IPS-18a (cell line): ENCODE measurements around the gene G6PC1.
"Not testable (repeated sequence)": the region's sequence is repeated elsewhere in the genome, so short reads cannot be mapped to it uniquely, and the experiment has no call there.

ENCODE experiments used
- H3K27ac ChIP-seq: one replicate; pipeline ENCODE4 v1.5.1; 2013; ENCODE audit warnings: low read length
- H3K27me3 ChIP-seq: one replicate; pipeline ENCODE4 v1.6.1; 2013; ENCODE audit warnings: mild to moderate bottlenecking, low read length; ENCODE audit not compliant: control insufficient read depth, insufficient read depth
- H3K36me3 ChIP-seq: one replicate; pipeline ENCODE4 v1.6.1; 2013; ENCODE audit warnings: low read depth, low read length; ENCODE audit not compliant: control insufficient read depth
- H3K4me1 ChIP-seq: one replicate; pipeline ENCODE4 v1.6.1; 2013; ENCODE audit warnings: low read depth, low read length; ENCODE audit not compliant: control insufficient read depth
- H3K4me3 ChIP-seq: one replicate; pipeline ENCODE4 v1.5.1; 2013; ENCODE audit warnings: low read length
- H3K9ac ChIP-seq: one replicate; pipeline ENCODE4 v1.6.1; 2013; ENCODE audit warnings: mild to moderate bottlenecking, low read length, moderate library complexity
- H3K9me3 ChIP-seq: one replicate; pipeline ENCODE4 v1.6.1; 2013; ENCODE audit warnings: low read depth, low read length; ENCODE audit not compliant: control insufficient read depth

G6PC1 gene

DNA sequence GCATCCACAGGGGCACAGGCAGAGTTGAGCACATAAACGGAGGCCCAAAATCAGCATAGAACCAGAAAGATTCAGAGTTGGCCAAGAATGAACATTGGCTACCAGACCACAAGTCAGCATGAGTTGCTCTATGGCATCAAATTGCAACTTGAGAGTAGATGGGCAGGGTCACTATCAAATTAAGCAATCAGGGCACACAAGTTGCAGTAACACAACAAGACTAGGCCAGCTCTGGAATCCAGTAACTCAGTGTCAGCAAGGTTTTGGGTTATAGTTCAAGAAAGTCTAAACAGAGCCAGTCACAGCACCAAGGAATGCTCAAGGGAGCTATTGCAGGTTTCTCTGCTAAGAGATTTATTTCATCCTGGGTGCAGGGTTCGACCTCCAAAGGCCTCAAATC lies 12.9 kb downstream of the G6PC1 start:
- H3K9ac ChIP-seq: no peak overlapping the region
- H3K27ac ChIP-seq: no peak overlapping the region
- H3K9me3 ChIP-seq: no peaks in the 10 kb centered on the region
- H3K27me3 ChIP-seq: no peaks in the 10 kb centered on the region
- no peaks in the 10 kb centered on the region for H3K36me3 ChIP-seq
- peaks cover 4% of the 10 kb centered on the region for H3K4me1 ChIP-seq
- H3K4me3 ChIP-seq: no peak overlapping the region

DNA sequence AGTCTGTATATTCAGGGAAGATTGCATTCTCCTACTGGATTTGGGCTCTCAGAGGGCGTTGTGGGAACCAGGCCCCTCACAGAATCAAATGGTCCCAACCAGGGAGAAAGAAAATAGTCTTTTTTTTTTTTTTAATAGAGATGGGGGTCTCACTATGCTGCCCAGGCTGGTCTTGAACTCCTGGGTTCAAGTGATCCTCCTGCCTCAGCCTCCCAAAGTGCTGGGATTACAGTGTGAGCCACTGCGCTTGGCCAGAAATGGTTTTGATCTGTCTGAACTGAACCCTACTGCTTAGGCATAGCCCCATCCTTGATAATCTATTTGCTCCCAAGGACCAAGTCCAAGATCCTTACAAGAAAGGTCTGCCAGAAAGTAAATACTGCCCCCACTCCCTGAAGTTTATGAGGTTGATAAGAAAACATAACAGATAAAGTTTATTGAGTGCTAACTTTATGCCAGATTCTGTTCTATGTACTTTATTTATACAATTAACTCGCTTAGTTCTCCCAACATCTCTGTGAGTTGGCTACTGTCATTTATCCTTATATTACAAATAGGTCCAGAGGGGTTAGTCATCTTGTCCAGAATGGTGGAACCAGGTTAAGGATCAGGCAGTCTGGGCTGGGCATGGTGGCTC lies 13.5 kb downstream of the G6PC1 start:
- Histone ChIP-seq H3K27me3 (no peaks in the 10 kb centered on the region), H3K4me3 (no peak overlapping the region), H3K4me1 (peaks cover 4% of the 10 kb centered on the region), H3K27ac (no peak overlapping the region), H3K36me3 (no peaks in the 10 kb centered on the region), H3K9ac (no peak overlapping the region), H3K9me3 (no peaks in the 10 kb centered on the region)

DNA sequence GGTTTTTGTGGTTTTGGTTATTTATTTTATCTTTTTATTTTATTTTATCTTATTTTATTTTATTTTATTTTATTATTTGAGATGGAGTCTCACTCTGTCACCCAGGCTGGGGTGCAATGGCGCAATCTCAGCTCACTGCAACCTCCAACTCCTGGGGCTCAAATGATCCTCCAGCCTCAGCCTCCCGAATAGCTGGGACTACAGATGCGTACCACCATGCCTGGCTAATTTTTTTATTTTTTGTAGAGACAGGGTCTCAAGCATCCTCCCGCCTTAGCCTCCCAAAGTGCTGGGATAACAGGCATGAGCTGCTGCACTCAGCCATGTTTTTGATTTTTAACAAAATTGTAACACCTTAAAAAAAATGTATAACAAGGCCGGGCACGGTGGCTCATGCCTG lies 14.7 kb downstream of the G6PC1 start:
- H3K27ac ChIP-seq, H3K4me1 ChIP-seq, H3K9ac ChIP-seq, H3K4me3 ChIP-seq, H3K36me3 ChIP-seq, H3K9me3 ChIP-seq, H3K27me3 ChIP-seq: not testable (repeated sequence)

DNA sequence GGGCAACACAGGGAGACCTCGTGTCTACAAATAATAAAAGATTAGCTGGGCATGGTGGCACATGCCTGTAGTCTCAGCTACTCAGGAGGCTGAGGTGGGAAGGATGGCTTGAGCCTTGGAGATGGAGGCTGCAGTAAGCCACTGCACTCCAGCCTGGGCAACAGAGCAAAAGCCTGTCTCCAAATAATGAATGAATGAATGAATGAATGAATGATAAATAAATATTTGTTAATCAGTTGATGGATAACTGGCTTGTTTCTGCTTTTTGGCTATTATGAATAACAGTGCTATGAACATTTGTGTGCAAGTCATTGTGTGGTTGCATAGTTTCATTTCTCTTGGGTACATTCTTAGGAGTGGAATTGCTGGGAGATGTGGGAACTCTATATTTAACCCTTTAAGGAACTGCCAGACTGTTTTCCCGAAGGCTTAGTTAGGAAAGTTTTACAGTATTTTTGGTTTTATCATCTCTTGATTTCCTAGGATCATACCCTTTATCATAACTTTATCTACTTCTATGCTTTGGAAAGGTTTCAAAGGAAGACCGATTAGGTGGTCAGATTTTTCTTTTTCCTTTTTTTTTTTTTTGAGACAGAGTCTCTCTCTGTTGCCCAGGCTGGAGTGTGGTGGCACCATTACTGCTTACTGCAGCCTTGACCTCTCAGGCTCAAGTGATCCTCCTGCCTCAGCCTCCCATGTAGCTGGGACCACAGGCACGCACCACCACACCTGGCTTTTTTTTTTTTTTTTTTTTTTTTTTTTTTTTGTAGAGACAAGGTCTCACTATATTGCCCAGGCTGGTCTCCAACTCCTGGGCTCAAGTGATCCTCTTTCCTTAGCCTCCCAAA lies 16.0 kb downstream of the G6PC1 start:
- not testable (repeated sequence) for H3K4me3 ChIP-seq, H3K9ac ChIP-seq, H3K27ac ChIP-seq, H3K4me1 ChIP-seq, H3K36me3 ChIP-seq, H3K9me3 ChIP-seq, H3K27me3 ChIP-seq

DNA sequence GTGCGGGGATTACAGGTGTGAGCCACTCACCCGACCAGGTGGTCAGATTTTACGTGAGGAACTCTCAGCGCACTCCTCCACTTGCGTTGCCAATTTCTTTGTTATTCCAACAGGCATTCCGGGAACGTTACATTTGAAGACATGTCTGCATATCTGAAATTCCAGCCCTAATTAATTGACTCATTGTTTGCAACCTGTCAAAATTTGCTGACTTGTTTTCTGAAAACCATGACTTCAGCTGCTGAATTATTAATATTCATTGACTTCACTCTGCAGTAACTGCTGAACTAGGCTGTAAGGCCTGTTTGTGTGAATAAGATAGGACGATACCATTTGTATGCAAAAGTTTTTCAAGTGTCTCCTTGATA lies 16.6 kb downstream of the G6PC1 start:
- Histone ChIP-seq H3K4me1 (peaks cover 4% of the 10 kb centered on the region), H3K27me3 (no peaks in the 10 kb centered on the region), H3K36me3 (no peaks in the 10 kb centered on the region), H3K9me3 (no peaks in the 10 kb centered on the region), H3K4me3 (no peak overlapping the region), H3K27ac (no peak overlapping the region), H3K9ac (no peak overlapping the region)

DNA sequence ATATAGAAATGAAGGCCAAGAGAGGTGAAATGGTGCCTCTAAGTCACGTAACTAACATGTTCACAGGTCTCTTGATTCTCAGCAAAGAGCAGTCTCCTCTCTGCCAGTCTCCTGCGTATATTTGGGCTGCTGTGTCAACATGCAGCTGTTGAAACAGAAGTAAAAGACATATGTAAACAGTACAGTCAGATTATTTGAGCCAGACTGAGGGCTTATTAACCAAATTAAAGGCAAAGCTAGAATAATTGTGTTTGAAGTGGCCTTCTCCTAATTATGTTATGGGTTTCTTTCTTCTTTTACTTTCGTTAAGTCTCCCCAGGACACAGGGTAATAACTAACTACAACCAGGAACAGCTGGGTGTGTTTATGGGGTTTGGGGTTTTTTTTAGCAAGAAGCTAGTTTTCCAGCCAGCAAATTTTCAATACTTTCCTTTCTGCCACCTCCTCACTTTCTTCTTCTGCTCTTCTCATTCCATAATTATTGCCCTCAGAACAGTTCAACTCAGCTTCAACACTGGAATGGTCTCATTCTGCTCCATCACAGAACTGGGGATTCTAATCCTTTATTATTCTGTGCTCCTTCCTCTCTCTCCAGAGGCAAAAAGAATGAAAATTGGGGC lies 18.4 kb downstream of the G6PC1 start:
- peaks cover 4% of the 10 kb centered on the region for H3K4me1 ChIP-seq
- no peaks in the 10 kb centered on the region for H3K36me3 ChIP-seq
- H3K4me3 ChIP-seq: no peak overlapping the region
- H3K27me3 ChIP-seq: no peaks in the 10 kb centered on the region
- H3K9ac ChIP-seq: no peak overlapping the region
- no peaks in the 10 kb centered on the region for H3K9me3 ChIP-seq
- no peak overlapping the region for H3K27ac ChIP-seq

DNA sequence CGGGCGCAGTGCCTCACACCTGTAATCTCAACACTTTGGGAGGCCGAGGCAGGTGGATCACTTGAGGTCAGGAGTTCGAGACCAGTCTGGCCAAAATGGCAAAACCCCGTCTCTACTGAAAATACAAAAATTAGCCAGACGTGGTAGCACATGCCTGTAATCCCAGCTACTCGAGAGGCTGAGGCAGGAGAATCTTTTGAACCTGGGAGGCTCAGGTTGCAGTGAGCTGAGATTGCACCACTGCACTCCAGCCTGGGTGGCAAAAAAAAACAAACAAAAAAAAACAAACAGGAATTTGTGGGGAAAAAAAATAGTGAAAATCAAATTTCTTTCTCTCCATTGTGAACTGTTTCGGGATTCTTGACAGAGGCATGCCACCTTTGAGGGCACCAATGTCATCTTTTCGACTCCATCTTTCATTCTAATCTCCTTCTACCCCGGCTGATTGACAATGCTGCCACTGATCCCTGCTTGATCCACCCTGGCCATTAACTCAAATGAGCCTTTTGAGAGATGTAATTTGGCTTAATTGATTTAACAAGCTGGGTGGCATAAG lies 19.0 kb downstream of the G6PC1 start:
- H3K9ac ChIP-seq, H3K27ac ChIP-seq, H3K27me3 ChIP-seq, H3K4me1 ChIP-seq, H3K36me3 ChIP-seq, H3K9me3 ChIP-seq, H3K4me3 ChIP-seq: not testable (repeated sequence)

DNA sequence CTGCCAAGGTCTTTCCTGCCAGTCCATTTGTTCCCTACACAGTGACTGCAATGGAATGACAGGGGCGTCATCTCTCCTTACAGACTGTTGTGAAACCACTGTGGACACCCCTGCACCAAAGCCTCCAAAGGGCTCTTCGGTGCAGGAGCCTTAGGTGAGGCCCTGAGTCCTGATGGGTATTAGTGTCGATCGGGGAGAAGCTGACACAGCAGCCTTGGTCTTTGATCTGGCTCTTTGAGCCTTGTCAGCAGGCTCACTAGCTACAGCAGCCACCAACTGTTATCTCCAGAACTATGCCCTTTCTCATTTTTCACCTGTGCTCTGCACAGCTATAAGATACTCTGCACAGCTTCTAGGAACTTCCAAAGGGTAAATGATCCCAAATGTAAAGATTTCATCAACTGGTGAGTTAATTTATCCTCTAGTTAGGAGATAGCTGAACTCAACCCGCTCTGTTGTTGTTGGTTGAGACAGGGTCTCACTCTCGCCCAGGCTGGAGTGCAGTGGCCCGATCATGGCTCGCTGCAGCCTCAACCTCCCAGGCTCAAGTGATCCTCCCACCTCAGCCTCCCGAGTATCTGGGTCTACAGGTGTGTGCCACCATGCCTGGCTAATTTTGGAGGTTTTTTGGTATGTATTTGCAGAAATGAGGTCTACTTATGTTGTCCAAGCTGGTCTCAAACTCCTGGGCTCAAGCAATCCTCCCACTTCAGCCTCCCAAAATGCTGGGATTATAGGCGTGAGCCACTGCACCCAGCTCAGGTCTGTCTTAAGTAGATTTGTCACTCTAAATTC lies 19.7 kb downstream of the G6PC1 start:
- H3K27me3 ChIP-seq: no peaks in the 10 kb centered on the region
- H3K4me1 ChIP-seq: peaks cover 9% of the 10 kb centered on the region
- H3K4me3 ChIP-seq: no peak overlapping the region
- H3K27ac ChIP-seq: no peak overlapping the region
- H3K9me3 ChIP-seq: no peaks in the 10 kb centered on the region
- H3K36me3 ChIP-seq: no peaks in the 10 kb centered on the region
- no peak overlapping the region for H3K9ac ChIP-seq

DNA sequence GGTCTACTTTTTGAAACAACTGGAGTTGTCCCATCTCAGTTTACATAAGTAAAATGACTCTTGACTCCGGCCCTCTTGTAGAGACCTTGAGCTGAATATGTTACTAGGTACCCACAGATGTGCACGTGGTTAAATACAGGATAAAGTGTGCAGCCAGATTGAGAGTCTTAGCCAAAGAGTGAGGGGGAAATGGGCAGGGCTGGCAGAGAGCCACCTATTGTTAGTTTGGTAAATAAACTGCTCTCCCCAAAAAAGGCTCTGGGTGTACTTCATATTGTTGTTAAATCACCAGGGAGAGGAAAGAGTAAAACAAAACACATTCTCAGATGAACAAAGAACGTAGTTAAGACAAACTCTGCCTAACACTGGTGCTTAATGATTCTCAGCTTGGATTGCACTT lies 20.3 kb downstream of the G6PC1 start:
- no peaks in the 10 kb centered on the region for H3K36me3 ChIP-seq
- peaks cover 9% of the 10 kb centered on the region for H3K4me1 ChIP-seq
- H3K9me3 ChIP-seq: no peaks in the 10 kb centered on the region
- H3K27ac ChIP-seq: no peak overlapping the region
- H3K4me3 ChIP-seq: no peak overlapping the region
- H3K27me3 ChIP-seq: no peaks in the 10 kb centered on the region
- H3K9ac ChIP-seq: no peak overlapping the region

DNA sequence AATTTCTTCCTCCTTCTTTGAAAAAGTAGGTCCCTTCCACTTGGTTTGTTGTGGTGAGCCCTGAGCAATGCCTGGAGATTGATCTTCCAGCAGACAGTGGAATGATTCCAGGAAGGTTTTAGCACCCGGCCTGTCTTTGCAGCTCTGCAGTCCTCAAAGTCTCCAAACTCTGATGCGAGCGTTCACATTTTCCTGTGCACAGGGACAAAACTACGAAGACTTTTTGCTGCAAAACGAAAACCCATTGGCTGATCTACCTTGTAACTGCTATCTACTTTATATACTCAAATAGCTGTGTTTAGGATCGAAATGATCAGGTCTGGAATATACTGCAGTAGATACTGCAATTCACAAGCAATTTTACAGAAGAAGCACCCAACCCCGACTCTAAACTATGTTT lies 21.7 kb downstream of the G6PC1 start:
- H3K9ac ChIP-seq: no peak overlapping the region
- no peaks in the 10 kb centered on the region for H3K9me3 ChIP-seq
- no peaks in the 10 kb centered on the region for H3K36me3 ChIP-seq
- H3K4me3 ChIP-seq: no peak overlapping the region
- no peaks in the 10 kb centered on the region for H3K27me3 ChIP-seq
- no peak overlapping the region for H3K27ac ChIP-seq
- peaks cover 7% of the 10 kb centered on the region for H3K4me1 ChIP-seq

DNA sequence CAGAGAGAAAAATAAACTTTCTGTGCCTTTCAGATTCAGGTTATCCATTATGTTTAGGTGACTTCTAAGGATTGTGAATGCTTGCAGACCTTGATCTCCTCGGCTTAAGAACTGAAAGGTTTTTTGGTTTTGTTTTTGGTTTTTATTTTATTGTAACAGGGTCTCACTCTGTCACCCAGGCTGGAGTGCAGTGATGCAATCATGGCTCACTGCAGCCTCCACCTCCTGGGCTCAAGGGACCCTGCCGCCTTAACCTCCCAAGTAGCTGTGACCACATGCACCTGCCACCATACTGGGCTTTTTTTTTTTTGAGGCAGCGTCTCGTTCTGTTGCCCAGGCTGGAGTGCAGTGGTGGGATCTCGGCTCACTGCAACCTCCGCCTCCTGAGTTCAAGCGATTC lies 22.9 kb downstream of the G6PC1 start:
- H3K27me3 ChIP-seq, H3K9ac ChIP-seq, H3K36me3 ChIP-seq, H3K4me3 ChIP-seq, H3K27ac ChIP-seq, H3K4me1 ChIP-seq, H3K9me3 ChIP-seq: not testable (repeated sequence)
